CD4-positive, alpha-beta memory T cell (primary cell): ENCODE data around the gene ZNRF2. TPM values are rescaled to one million over a fixed set of nuclear protein-coding genes. Genes with fewer than 3 reads are reported as not detected.

Source experiments
- CTCF ChIA-PET: fragments of 350-600 bp; sonication (Branson Sonifier 250); formaldehyde crosslinking; loops from one replicate; lab custom pipeline; 2021; ENCODE audit warnings: inconsistent platforms; ENCODE audit not compliant: partially characterized antibody; lab: Charles Lee
- POLR2A ChIA-PET: fragments of 350-600 bp; sonication (Branson Sonifier 250); formaldehyde crosslinking; loops from one replicate; lab custom pipeline; 2021; ENCODE audit not compliant: partially characterized antibody; lab: Charles Lee
- DNase-seq, 5 donors: peaks; one replicate each; pipeline versions ENCODE4 v3.0.0 to v3.0.0-alpha.2; 2020 to 2022; ENCODE audit warnings: mixed read lengths in 1 of 5
- H3K27ac ChIP-seq: one replicate; pipeline ENCODE4 v1.7.0; 2013; ENCODE audit warnings: low read depth, low read length
- H3K27me3 ChIP-seq: 2 replicates; pipeline ENCODE4 v1.7.0; 2013; ENCODE audit warnings: mild to moderate bottlenecking, low read length, moderate library complexity; ENCODE audit not compliant: insufficient read depth
- H3K36me3 ChIP-seq: 2 replicates; pipeline ENCODE4 v1.7.0; 2013; ENCODE audit warnings: mild to moderate bottlenecking, low read length, moderate library complexity; ENCODE audit not compliant: insufficient read depth
- H3K4me1 ChIP-seq: 2 replicates; pipeline ENCODE4 v1.7.0; 2013; ENCODE audit warnings: mild to moderate bottlenecking, low read length, moderate library complexity; ENCODE audit not compliant: insufficient read depth
- H3K4me3 ChIP-seq, 2 donors: one replicate each; pipeline ENCODE4 v1.7.0; 2013; ENCODE audit warnings: low read length in 2 of 2, mild to moderate bottlenecking in 1 of 2
- H3K9me3 ChIP-seq, 2 donors: one replicate each; pipeline ENCODE4 v1.7.0; 2013; ENCODE audit warnings: low read length in 2 of 2, control low read depth in 1 of 2; ENCODE audit not compliant: control insufficient read depth in 1 of 2
- H3K27ac Mint-ChIP-seq, 7 donors: one replicate each; pipeline ENCODE4 v1.8.0; 2020 to 2021; ENCODE audit warnings: mixed read lengths in 7 of 7, mild to moderate bottlenecking in 6 of 7, inconsistent platforms in 3 of 7, moderate library complexity in 3 of 7
- H3K27me3 Mint-ChIP-seq, 2 donors: one replicate each; pipeline ENCODE4 v1.8.0; 2020 to 2021; ENCODE audit warnings: mixed read lengths in 2 of 2
- H3K36me3 Mint-ChIP-seq, 2 donors: one replicate each; pipeline ENCODE4 v1.8.0; 2020 to 2021; ENCODE audit warnings: mixed read lengths in 2 of 2, inconsistent platforms in 1 of 2, mild to moderate bottlenecking in 1 of 2
- H3K4me1 Mint-ChIP-seq, 4 donors: one replicate each; pipeline ENCODE4 v1.8.0; 2020 to 2021; ENCODE audit warnings: mixed read lengths in 4 of 4, mild to moderate bottlenecking in 1 of 4
- H3K4me3 Mint-ChIP-seq, 8 donors: one replicate each; pipeline ENCODE4 v1.8.0; 2020 to 2021; ENCODE audit warnings: mixed read lengths in 8 of 8, mild to moderate bottlenecking in 7 of 8, moderate library complexity in 6 of 8, inconsistent platforms in 3 of 8
- H3K9me3 Mint-ChIP-seq, 8 donors: one replicate each; pipeline ENCODE4 v1.8.0; 2020 to 2021; ENCODE audit warnings: mixed read lengths in 8 of 8, mild to moderate bottlenecking in 5 of 8, inconsistent platforms in 3 of 8, moderate library complexity in 1 of 8
- intact Hi-C: fragments of 100-400 bp; cut with micrococcal nuclease; formaldehyde crosslinking; loops from one replicate; pipeline ENCODE4 v1.15.1; 2023
- polyA plus RNA-seq, 2 donors: library from polyadenylated mRNA; unstranded; fragments of 300-500 nt; fragmentation: Illumina TruSeq; gene quantifications; one replicate each; pipeline ENCODE4 v1.2.3, GENCODE V29; 2021
- total RNA-seq, 2 experiments: library from RNA; stranded (reverse); gene quantifications; one replicate each; pipeline ENCODE4 v1.2.3, GENCODE V29; 2021

ZNRF2 gene
- total and polyA plus RNA-seq, 4 experiments from 2014 or later, result 0.59 to 39.4 (median 20.4) TPM

- POLR2A ChIA-PET, result no interaction called here
- no peaks in the 10 kb centered on the region for H3K36me3 ChIP-seq
- CTCF ChIA-PET, result no interaction called here
- peaks cover 18% of the 10 kb centered on the region for H3K4me1 ChIP-seq
- Mint-ChIP-seq H3K27ac (no peak overlapping the region), H3K4me3 (no peak overlapping the region), H3K36me3 (peaks cover 0 to 4% of the 10 kb centered on the region in 2 donors), H3K9me3 (no peaks in the 10 kb centered on the region), H3K4me1 (peaks cover 13 to 19% (median 18%) of the 10 kb centered on the region in 4 donors), H3K27me3 (peaks cover 0 to 4% of the 10 kb centered on the region in 2 donors)
- no peaks in the 10 kb centered on the region for H3K27me3 ChIP-seq
- no peak for DNase-seq
- intact Hi-C loops, result no loop called here
- H3K4me3 ChIP-seq, result no peak overlapping the region
- H3K27ac ChIP-seq, result no peak overlapping the region
- no peaks in the 10 kb centered on the region for H3K9me3 ChIP-seq
Observed at GRCh38 chr7:30245913-30246312, 38.5 kb upstream of the ZNRF2 start.

GRCh38 chr7:30246392-30246791, 38.0 kb upstream of the ZNRF2 start:
- no peak for DNase-seq
- Mint-ChIP-seq H3K36me3 (peaks cover 0 to 4% of the 10 kb centered on the region in 2 donors), H3K27ac (peak overlapping the region in 1 of 7 donors; percentile 33)

GRCh38 chr7:30247541-30248401, 36.6 kb upstream of the ZNRF2 start:
- no peaks in the 10 kb centered on the region for H3K36me3 Mint-ChIP-seq
- intact Hi-C loops, result no loop called here
- CTCF ChIA-PET, result no interaction called here

More at GRCh38 chr7:30246392-30246791, 38.0 kb upstream of the ZNRF2 start:
- H3K27me3 ChIP-seq, result no peaks in the 10 kb centered on the region
- Mint-ChIP-seq H3K27me3 (peaks cover 0 to 4% of the 10 kb centered on the region in 2 donors), H3K9me3 (no peaks in the 10 kb centered on the region), H3K4me1 (peaks cover 13 to 20% (median 19%) of the 10 kb centered on the region in 4 donors), H3K4me3 (no peak overlapping the region)
- no peak overlapping the region for H3K27ac ChIP-seq
- peaks cover 23% of the 10 kb centered on the region for H3K4me1 ChIP-seq
- no peaks in the 10 kb centered on the region for H3K36me3 ChIP-seq
- intact Hi-C loops, result no loop called here
- no peak overlapping the region for H3K4me3 ChIP-seq
- POLR2A ChIA-PET, result no interaction called here
- CTCF ChIA-PET, result no interaction called here
- no peaks in the 10 kb centered on the region for H3K9me3 ChIP-seq

GRCh38 chr7:30249316-30249715, 35.1 kb upstream of the ZNRF2 start:
- H3K4me3 Mint-ChIP-seq, result peak overlapping the region in 1 of 8 donors; percentile 33

More at GRCh38 chr7:30247541-30248401, 36.6 kb upstream of the ZNRF2 start:
- no peaks in the 10 kb centered on the region for H3K9me3 Mint-ChIP-seq
- no peak overlapping the region for H3K4me3 ChIP-seq
- no peaks in the 10 kb centered on the region for H3K36me3 ChIP-seq
- no peaks in the 10 kb centered on the region for H3K27me3 Mint-ChIP-seq
- no peak overlapping the region for H3K27ac ChIP-seq
- no peak for DNase-seq
- H3K4me1 Mint-ChIP-seq, result peaks cover 17 to 23% (median 19%) of the 10 kb centered on the region in 4 donors
- H3K9me3 ChIP-seq, result no peaks in the 10 kb centered on the region
- peaks cover 26% of the 10 kb centered on the region for H3K4me1 ChIP-seq
- peak overlapping the region in 2 of 7 donors; percentile 11 to 34 for H3K27ac Mint-ChIP-seq
- H3K27me3 ChIP-seq, result no peaks in the 10 kb centered on the region
- H3K4me3 Mint-ChIP-seq, result no peak overlapping the region
- POLR2A ChIA-PET, result no interaction called here

GRCh38 chr7:30249986-30250774, 34.2 kb upstream of the ZNRF2 start:
- no peaks in the 10 kb centered on the region for H3K36me3 ChIP-seq
- intact Hi-C loops, result no loop called here
- peak in 4 of 5 donors; percentile 12 to 30 (median 20) for DNase-seq
- H3K36me3 Mint-ChIP-seq, result no peaks in the 10 kb centered on the region
- no peak overlapping the region for H3K27ac ChIP-seq
- no peaks in the 10 kb centered on the region for H3K27me3 ChIP-seq
- H3K4me3 ChIP-seq, result no peak overlapping the region
- no peaks in the 10 kb centered on the region for H3K9me3 Mint-ChIP-seq
- no peaks in the 10 kb centered on the region for H3K9me3 ChIP-seq
- H3K4me1 ChIP-seq, result peaks cover 26% of the 10 kb centered on the region
- H3K4me1 Mint-ChIP-seq, result peaks cover 17 to 23% (median 19%) of the 10 kb centered on the region in 4 donors
- H3K4me3 Mint-ChIP-seq, result no peak overlapping the region
- POLR2A ChIA-PET, result interaction anchor here (0.8 to 1.0 kb wide), 2 partner anchors 34 to 69 kb away, joined by 3 read pairs; partner anchors contain the start of gene ZNRF2
- no peaks in the 10 kb centered on the region for H3K27me3 Mint-ChIP-seq
- H3K27ac Mint-ChIP-seq, result peak overlapping the region in 6 of 7 donors; percentile 2 to 65 (median 23)
- CTCF ChIA-PET, result no interaction called here

More at GRCh38 chr7:30249316-30249715, 35.1 kb upstream of the ZNRF2 start:
- Mint-ChIP-seq H3K4me1 (peaks cover 17 to 23% (median 19%) of the 10 kb centered on the region in 4 donors), H3K27me3 (no peaks in the 10 kb centered on the region), H3K36me3 (no peaks in the 10 kb centered on the region), H3K9me3 (no peaks in the 10 kb centered on the region), H3K27ac (peak overlapping the region in 3 of 7 donors; percentile 19 to 79 (median 25))
- intact Hi-C loops, result no loop called here
- peaks cover 26% of the 10 kb centered on the region for H3K4me1 ChIP-seq
- no peak for DNase-seq
- ChIA-PET CTCF (no interaction called here), POLR2A (no interaction called here)
- H3K27ac ChIP-seq, result no peak overlapping the region
- H3K9me3 ChIP-seq, result no peaks in the 10 kb centered on the region
- H3K36me3 ChIP-seq, result no peaks in the 10 kb centered on the region
- H3K27me3 ChIP-seq, result no peaks in the 10 kb centered on the region
- H3K4me3 ChIP-seq, result no peak overlapping the region

- Histone ChIP-seq H3K4me3 (no peak overlapping the region), H3K27ac (no peak overlapping the region), H3K27me3 (no peaks in the 10 kb centered on the region), H3K36me3 (no peaks in the 10 kb centered on the region), H3K4me1 (peaks cover 26% of the 10 kb centered on the region), H3K9me3 (no peaks in the 10 kb centered on the region)
- no peak for DNase-seq
- Mint-ChIP-seq H3K4me1 (peaks cover 17 to 23% (median 19%) of the 10 kb centered on the region in 4 donors), H3K4me3 (no peak overlapping the region), H3K27ac (peak overlapping the region in 4 of 7 donors; percentile 8 to 82 (median 65)), H3K9me3 (no peaks in the 10 kb centered on the region), H3K36me3 (no peaks in the 10 kb centered on the region), H3K27me3 (no peaks in the 10 kb centered on the region)
- ChIA-PET CTCF (no interaction called here), POLR2A (no interaction called here)
- intact Hi-C loops, result no loop called here
Observed at GRCh38 chr7:30251708-30252329, 32.6 kb upstream of the ZNRF2 start.
